Activated CD4-positive, alpha-beta T cell treated with anti-CD3 and anti-CD28 coated beads, Interleukin-2, amount 50 U/mL, for 24 hours (primary cell): Measurements from ENCODE around the gene CNP.
"Not testable (repeated sequence)": the region's sequence is repeated elsewhere in the genome, so short reads cannot be mapped to it uniquely, and the experiment has no call there.

Source experiments
- DNase-seq, 2 donors: peaks; one replicate each; pipeline ENCODE4 v3.0.0-alpha.2; 2020; ENCODE audit warnings: low read depth in 1 of 2, low spot score in 1 of 2

The CNP gene

GRCh38 chr17:41966463-41967140, at the start of gene CNP:
CNP (plus strand) TSS chr17:41966795; CDS start chr17:41966885, 90 bp downstream.
- peak; percentile 75 to 84 for DNase-seq

DNA sequence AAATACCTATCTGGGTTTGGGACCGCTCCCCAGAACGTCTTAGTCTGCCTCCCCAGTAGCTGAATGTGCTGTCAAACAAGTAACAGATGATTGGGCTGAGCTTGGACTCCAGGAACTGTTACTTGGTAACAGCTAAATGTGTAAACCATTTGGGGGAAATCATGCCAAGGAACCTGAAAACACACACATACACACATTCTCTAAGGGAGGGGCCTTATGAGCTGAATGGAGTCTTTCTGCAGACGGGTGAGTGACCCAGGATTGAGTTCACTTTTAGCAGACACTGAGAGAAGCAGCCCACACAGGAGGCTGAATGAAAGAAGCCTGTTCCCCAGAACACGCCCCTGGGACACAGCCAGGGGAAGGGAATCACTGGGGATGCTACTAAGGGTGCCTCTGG, 49.4 kb upstream of the CNP start:
- DNase-seq: no peak

GRCh38 chr17:41917679-41918313, 48.8 kb upstream of the CNP start:
- peak in 1 of 2 donors; percentile 14 for DNase-seq

GRCh38 chr17:41918314-41919164, 48.1 kb upstream of the CNP start, which contains the start of gene ACLY:
ACLY (minus strand) TSS chr17:41918951; CDS start chr17:41913873, 5,078 bp downstream.
- peak; percentile 95 for DNase-seq

- DNase-seq: no peak
Observed at GRCh38 chr17:41919165-41919817, 47.3 kb upstream of the CNP start.

DNA sequence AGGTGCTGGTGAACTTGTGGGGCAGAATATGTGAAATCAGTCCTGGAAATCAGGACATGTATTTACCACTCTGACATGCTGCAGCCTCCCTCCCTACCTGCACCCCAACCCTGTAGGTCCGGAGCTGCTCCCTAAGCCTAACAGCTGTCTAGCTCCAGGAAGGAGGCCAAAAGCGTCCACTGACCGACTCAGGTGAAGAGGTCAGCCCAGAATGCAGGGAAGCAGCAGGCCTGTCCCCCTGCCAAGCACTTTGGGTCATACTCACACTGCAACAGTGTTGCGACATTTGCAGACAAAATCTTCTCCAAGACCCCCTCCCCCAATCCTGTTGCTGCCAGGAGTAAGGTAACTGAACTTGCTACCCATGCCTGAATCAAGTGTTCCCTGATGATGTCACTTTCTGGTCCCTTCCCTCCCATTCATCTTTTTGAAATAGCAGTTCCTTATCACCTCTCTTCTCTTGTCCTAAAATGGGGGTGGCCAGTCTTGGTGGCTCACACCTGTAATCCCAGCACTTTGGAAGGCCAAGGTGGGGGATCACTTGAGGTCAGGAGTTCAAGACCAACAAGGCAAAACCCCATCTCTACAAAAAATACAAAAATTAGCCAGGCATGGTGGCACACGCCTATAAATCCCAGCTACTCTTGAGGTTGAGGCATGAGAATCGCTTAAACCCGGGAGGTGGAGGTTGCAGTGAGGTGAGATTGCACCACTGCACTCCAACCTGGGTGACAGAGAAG, 46.6 kb upstream of the CNP start:
- no peak for DNase-seq

GRCh38 chr17:41920580-41920955, 46.0 kb upstream of the CNP start:
- no peak for DNase-seq

DNA sequence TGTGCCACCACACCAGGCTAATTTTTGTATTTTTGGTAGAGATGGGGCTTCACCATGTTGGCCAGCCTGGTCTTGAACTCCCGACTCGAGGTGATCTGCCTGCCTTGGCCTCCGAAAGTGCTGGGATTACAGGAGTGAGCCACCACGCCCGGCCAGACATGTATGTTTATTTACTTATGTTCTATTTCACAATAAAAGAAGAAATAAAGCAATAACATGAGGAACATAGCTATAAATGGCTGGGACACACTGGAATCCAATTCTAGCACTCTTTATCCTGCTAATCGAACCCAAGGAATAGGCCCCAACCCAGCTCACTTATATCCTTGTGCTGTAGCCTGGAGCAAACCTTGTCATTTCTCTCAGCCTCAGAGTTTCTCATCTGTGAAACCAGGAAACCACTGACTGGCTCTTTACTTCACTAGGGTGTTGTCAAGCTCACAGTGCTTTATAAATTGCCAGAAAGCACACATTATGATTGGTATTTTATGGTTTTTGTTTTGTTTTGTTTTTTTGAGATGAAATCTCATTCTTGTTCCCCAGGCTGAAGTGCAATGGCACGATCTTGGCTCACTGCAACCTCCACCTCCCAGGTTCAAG, 40.5 kb upstream of the CNP start:
- DNase-seq: no peak

- DNase-seq: no peak
Observed at GRCh38 chr17:41928693-41929251, 37.8 kb upstream of the CNP start.

DNA sequence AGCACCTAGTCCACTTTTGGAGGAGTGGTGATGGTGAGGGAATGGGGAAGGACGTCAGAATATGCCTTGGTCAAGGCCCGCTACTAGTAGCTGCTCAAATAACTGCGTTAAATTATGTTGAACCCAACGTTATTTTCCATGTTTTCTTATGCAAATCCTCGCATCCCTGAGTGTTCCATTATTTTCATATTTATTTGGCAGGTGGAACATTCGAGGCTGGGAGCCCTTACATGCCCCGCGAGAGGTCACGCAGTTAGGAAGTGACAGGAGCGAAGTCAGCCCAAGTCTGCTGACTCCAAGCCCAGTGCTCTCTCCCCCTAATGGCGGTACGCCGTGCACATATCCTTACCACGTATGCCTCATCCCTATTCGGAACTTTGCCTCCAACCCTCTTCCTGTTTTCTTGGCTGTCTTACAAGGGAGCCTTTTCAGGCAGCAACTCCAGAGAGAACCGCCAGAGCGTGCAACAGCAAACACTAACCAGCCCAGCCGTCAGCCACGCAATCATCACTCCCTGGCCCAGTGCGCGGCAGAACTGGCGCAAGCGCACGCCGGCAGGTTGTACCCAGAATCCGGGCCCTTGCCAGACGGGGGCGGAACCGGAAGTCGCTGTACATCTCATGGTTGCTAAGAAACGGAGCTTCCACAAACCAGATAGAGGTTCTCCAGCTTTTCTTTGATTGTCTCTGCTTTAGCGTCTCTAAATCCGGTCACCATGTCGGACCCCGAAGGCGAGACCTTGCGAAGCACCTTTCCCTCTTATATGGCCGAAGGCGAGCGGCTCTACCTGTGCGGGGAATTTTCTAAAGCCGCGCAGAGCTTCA, 36.4 kb upstream of the CNP start, which contains the start of gene ODAD4:
TSS of gene ODAD4 (plus strand) at position 609 of the 824 bp plus-strand sequence. CDS start at position 716, 107 bp downstream.
- DNase-seq: peak; percentile 89 to 92

- DNase-seq: not testable (repeated sequence)
Observed at GRCh38 chr17:41930833-41931156, 35.8 kb upstream of the CNP start.

DNA sequence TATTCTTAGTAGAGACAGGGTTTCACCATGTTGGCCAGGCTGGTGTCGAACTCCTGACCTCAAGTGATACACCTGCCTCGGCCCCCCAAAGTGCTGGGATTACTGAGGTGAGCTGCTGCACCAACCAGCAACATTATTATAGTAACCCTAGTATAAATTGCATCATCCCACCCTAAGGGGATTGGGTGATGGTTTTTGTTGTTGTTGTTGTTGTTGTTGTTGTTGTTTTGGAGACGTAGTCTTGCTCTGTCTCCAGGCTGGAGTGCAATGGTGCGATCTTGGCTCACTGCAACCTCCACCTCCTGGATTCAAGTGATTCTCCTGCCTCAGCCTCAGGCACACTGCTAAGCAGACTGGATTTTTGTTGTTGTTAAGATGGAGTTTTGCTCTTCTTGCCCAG, 34.9 kb upstream of the CNP start:
- DNase-seq: not testable (repeated sequence)

DNA sequence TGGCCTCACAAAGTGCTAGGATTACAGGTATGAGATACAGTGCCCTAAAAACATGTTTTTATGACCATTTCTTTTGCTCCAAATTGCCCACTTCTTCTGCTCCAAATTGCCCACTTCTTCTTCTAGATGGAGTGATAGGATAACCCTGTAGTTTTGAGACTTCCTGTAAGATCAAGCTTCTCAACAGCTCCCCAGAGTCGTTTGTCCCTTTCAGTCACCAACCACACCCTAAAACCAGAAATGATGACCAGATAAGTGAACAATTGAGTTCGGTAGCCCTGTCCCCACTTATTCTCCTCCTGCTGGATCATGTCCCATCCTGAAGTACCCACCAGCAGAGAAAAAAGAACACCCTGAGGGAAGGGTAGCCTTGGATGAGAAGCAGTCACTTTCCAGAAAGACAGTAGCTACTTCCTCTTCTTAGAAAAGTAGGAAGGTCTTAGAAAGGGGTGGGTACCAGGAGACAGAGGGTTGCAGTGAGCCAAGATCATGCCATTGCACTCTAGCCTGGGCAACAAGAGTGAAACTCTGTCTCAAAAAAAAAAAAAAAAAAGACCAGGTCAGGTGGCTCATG, 33.7 kb upstream of the CNP start:
- DNase-seq: no peak

GRCh38 chr17:41935641-41936040, 31.0 kb upstream of the CNP start:
- no peak for DNase-seq

GRCh38 chr17:41937970-41938954, 28.3 kb upstream of the CNP start:
- no peak for DNase-seq

DNA sequence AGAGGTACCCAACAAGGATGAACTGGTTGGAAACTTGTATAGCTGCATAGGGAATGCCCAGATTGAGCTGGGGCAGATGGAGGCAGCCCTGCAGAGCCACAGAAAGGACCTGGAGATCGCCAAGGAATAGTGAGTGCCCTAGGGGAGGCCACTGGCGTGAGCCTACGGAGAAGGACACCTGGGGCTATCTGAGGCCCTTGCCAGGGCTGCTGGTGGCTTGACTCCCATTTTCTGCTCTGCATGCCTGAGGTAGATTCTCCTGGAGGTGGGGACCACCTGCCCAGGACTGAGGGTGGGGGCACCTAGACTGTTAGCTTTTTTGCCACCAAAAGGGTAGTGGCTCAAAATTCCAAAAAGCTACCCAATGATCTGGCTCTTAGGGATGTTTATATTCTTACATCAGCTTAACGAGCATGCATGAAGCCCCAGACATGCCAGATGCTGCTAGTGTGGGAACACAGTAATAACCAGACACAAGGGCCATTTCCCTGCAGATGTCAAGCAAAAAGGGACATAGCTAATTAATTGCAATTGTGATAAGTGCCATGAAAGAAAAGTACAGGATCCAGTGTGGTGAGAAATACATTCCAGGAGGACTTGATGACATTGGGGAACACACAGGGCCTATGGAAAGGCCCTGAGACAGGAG, 27.4 kb upstream of the CNP start:
- DNase-seq: no peak

DNA sequence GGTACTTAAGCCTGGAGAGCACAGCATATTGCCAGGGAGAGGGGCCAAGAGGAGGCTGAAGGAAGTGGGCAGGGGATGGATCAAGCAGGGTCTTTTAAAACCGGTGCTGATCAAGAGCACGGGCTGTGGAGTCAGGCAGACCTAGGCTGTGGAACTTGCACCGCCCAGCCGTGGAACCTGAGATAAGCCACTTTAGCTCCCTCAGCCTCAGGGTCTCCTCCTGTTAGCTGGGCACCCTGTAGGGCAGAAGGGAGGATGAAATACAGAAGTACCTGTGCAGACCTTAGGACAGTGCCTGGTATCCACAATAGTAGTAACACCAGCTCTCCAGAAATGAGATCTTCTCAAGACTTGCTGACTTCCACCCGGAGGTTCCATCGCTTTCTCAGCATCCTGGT, 26.9 kb upstream of the CNP start:
- DNase-seq: no peak
